OCI-LY1 (cell line): Measurements from ENCODE around the gene MLLT3.

ENCODE experiments used
- CTCF ChIP-seq: fragments of 200-600 bp; sonication (generic), shearing (Covaris generic); IDR thresholded peaks from 2 replicates; pipeline ENCODE4 v1.5.1; 2017; ENCODE audit warnings: mild to moderate bottlenecking, antibody characterized with exemption, low read length, moderate library complexity, mixed read lengths
- EZH2 ChIP-seq: fragments of 200-600 bp; sonication (generic), shearing (Covaris generic); IDR thresholded peaks from 2 replicates; pipeline ENCODE4 v1.8.0; 2017; ENCODE audit warnings: borderline replicate concordance, mixed run types, mild to moderate bottlenecking, antibody characterized with exemption, low read length, moderate library complexity, mixed read lengths

GRCh38 chr9:20436476-20437195 is 185.7 kb downstream of the MLLT3 start:
- TF ChIP-seq CTCF (no peak), EZH2 (no peak)
